ENCODE data around the gene EYS.

The EYS gene

DNA sequence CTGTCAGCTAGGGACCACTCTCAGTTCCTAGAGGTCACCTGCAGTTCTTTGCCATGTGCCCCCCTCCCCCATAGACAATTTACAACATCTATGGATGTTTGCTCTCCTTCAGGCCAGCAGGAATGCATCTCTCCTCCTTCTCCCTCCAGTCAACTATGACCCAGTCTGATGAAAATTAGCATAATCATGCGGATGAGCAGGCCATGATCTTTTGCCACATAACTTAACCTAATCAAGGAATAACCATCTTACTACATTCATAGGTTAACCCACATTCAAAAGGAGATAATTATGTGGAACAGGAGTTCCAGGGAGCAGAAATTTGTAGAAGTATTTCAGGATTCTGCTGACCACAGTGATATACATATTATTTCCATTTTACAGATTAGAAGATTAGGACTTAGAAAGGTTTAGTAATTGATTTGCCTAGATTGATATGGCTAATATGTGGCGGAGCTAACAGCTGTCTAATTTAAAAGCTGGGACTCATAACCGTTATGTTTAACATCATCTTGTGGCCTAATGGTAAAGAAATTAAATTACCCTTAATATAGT is 1585.9 kb downstream of the EYS start:
- TF ChIP-seq EZH2phosphoT487 (IDR thresholded peaks at IDR 0.05; ENCODE audit: borderline replicate concordance) = no peak
- TF ChIP-seq, protein P1, sequence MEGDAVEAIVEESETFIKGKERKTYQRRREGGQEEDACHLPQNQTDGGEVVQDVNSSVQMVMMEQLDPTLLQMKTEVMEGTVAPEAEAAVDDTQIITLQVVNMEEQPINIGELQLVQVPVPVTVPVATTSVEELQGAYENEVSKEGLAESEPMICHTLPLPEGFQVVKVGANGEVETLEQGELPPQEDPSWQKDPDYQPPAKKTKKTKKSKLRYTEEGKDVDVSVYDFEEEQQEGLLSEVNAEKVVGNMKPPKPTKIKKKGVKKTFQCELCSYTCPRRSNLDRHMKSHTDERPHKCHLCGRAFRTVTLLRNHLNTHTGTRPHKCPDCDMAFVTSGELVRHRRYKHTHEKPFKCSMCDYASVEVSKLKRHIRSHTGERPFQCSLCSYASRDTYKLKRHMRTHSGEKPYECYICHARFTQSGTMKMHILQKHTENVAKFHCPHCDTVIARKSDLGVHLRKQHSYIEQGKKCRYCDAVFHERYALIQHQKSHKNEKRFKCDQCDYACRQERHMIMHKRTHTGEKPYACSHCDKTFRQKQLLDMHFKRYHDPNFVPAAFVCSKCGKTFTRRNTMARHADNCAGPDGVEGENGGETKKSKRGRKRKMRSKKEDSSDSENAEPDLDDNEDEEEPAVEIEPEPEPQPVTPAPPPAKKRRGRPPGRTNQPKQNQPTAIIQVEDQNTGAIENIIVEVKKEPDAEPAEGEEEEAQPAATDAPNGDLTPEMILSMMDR (conservative IDR thresholded peaks at IDR 0.05; ENCODE audit: low read length) = no peak

DNA sequence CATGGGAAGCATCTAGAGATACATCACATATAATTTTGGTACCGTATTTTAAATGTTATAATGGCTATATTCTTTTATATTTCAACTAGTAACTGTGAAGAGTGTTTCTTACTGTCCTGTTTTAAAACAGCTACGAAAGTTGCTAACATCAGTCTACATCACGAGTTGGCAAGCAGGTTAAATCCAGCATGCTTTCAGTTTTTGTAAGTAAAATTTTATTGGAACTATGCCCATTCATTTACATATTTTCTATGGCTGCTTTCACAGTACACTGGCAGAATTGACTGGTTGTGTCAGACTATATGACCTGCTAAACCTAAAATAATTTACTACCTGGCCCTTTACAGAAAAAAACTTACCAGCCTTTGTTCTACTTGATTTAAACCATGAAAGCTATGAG is 1593.3 kb downstream of the EYS start:
- Histone ChIP-seq H3K27me3 (ENCODE audit: insufficient read depth, low read length, poor library complexity, severe bottlenecking) (no peaks in the 10 kb centered on the region), H3K9me3 (ENCODE audit: insufficient read depth, low read depth, low read length) (no peaks in the 10 kb centered on the region), H3F3A (ENCODE audit: low read depth) (no peaks in the 10 kb centered on the region), H3K4me2 (ENCODE audit: low read depth, low read length, poor library complexity, severe bottlenecking) (no peak overlapping the region), H3K4me3 (ENCODE audit: low read length, poor library complexity, severe bottlenecking) (no peak overlapping the region), H3K9ac (ENCODE audit: low read depth, low read length, poor library complexity, severe bottlenecking) (no peak overlapping the region), H3K79me2 (ENCODE audit: insufficient read depth, low read length) (no peaks in the 10 kb centered on the region), H3K36me3 (ENCODE audit: insufficient read depth, low read length) (no peaks in the 10 kb centered on the region), H3K4me1 (ENCODE audit: insufficient read depth, low read length, poor library complexity, severe bottlenecking) (no peaks in the 10 kb centered on the region), H2AFZ (ENCODE audit: low read length) (no peak overlapping the region), H4K20me1 (ENCODE audit: insufficient read depth, low read length, poor library complexity, severe bottlenecking) (no peaks in the 10 kb centered on the region), H3K9me2 (replicated peaks; ENCODE audit: low read depth, low read length) (no peaks in the 10 kb centered on the region)
- TF ChIP-seq, protein P1 (conservative IDR thresholded peaks at IDR 0.05; ENCODE audit: low read length) = no peak
- TF ChIP-seq EZH2phosphoT487 (IDR thresholded peaks at IDR 0.05; ENCODE audit: borderline replicate concordance) = no peak

More for the DNA sequence above, 1585.9 kb downstream of the EYS start:
- Histone ChIP-seq H3F3A (ENCODE audit: low read depth) (no peaks in the 10 kb centered on the region), H3K4me3 (ENCODE audit: low read length, poor library complexity, severe bottlenecking) (no peak overlapping the region), H3K4me2 (ENCODE audit: low read depth, low read length, poor library complexity, severe bottlenecking) (no peak overlapping the region), H3K79me2 (ENCODE audit: insufficient read depth, low read length) (no peaks in the 10 kb centered on the region), H3K9me2 (replicated peaks; ENCODE audit: low read depth, low read length) (no peaks in the 10 kb centered on the region), H2AFZ (ENCODE audit: low read length) (no peak overlapping the region), H3K36me3 (ENCODE audit: insufficient read depth, low read length) (no peaks in the 10 kb centered on the region), H3K27me3 (ENCODE audit: insufficient read depth, low read length, poor library complexity, severe bottlenecking) (no peaks in the 10 kb centered on the region), H3K9ac (ENCODE audit: low read depth, low read length, poor library complexity, severe bottlenecking) (no peak overlapping the region), H3K4me1 (ENCODE audit: insufficient read depth, low read length, poor library complexity, severe bottlenecking) (no peaks in the 10 kb centered on the region), H3K9me3 (ENCODE audit: insufficient read depth, low read depth, low read length) (no peaks in the 10 kb centered on the region), H4K20me1 (ENCODE audit: insufficient read depth, low read length, poor library complexity, severe bottlenecking) (no peaks in the 10 kb centered on the region)

DNA sequence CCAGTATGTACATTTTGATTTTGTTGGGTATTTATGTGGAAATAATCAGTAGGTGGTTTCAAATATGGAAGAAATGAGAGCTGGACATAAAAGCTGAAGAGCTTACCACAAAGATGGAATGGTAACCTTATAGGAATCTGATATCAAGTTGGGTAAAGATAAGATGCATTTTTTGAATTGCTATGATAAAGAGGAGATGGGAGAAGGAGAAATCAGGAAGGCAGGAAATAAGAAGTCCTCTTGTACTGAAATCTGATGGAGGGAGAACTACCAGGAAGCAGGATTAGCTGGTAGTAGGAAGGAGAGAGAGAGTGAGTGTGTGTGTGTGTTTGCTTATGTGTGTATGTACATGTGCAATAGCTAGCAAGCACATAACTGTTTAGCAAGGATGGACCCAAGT is 1603.0 kb downstream of the EYS start:
- H3K9me2 ChIP-seq (replicated peaks; ENCODE audit: low read depth, low read length) = no peaks in the 10 kb centered on the region
- no peak overlapping the region for H2AFZ ChIP-seq (ENCODE audit: low read length)
- no peaks in the 10 kb centered on the region for H3K79me2 ChIP-seq (ENCODE audit: insufficient read depth, low read length)
- H3K4me1 ChIP-seq (ENCODE audit: insufficient read depth, low read length, poor library complexity, severe bottlenecking) = no peaks in the 10 kb centered on the region
- TF ChIP-seq EZH2phosphoT487 (IDR thresholded peaks at IDR 0.05; ENCODE audit: borderline replicate concordance) = no peak
- TF ChIP-seq, protein P1 (conservative IDR thresholded peaks at IDR 0.05; ENCODE audit: low read length) = no peak
- H4K20me1 ChIP-seq (ENCODE audit: insufficient read depth, low read length, poor library complexity, severe bottlenecking) = no peaks in the 10 kb centered on the region
- H3K27me3 ChIP-seq (ENCODE audit: insufficient read depth, low read length, poor library complexity, severe bottlenecking) = no peaks in the 10 kb centered on the region
- H3K4me2 ChIP-seq (ENCODE audit: low read depth, low read length, poor library complexity, severe bottlenecking) = no peak overlapping the region
- no peak overlapping the region for H3K4me3 ChIP-seq (ENCODE audit: low read length, poor library complexity, severe bottlenecking)
- H3K9me3 ChIP-seq (ENCODE audit: insufficient read depth, low read depth, low read length) = no peaks in the 10 kb centered on the region
- no peaks in the 10 kb centered on the region for H3K36me3 ChIP-seq (ENCODE audit: insufficient read depth, low read length)
- H3F3A ChIP-seq (ENCODE audit: low read depth) = no peaks in the 10 kb centered on the region
- no peak overlapping the region for H3K9ac ChIP-seq (ENCODE audit: low read depth, low read length, poor library complexity, severe bottlenecking)

All from Loucy (cell line).